Panc1 (cell line): ENCODE measurements around the gene TK2.

Experiments used
- CTCF ChIP-seq: fragments of 450-650 bp; IDR thresholded peaks from 2 replicates; pipeline ENCODE4 v1.5.1; 2017; ENCODE audit warnings: mild to moderate bottlenecking
- POLR2AphosphoS5 ChIP-seq: IDR thresholded peaks from 2 replicates; pipeline ENCODE4 v1.6.1; 2012; ENCODE audit warnings: mild to moderate bottlenecking, low read depth, low read length, moderate library complexity

GRCh38 chr16:66596986-66597848 is 47.3 kb upstream of the TK2 start:
- TF ChIP-seq CTCF (no peak), POLR2AphosphoS5 (no peak)
